ENCODE results near the gene RNF212B.

DNA sequence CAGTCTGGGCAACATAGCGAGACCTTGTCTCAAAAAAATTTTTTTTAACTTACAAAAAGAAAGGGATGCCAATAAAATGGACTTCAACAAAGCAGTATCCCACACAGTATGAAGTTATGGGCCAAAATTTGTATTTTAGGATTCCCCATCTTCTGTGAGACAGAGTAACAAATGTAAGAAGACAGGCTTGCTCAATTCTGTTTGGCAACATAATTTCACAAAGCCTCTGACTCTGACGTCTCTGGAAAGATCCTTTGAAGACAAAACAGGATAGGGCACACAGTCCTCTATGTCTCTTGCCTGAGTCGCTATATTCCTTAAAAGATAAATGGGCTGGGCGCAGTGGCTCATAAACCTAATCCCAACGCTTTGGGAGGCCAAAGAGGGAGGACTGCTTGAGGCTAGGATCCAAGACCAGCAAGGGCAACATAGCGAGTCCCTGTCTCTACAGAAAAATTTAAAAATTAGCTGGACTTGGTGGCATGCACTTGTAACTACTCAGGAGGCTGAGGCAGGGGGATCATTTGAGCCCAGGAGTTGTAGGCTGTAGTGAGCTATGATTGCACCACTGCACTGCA, 49.3 kb downstream of the RNF212B start:
- TF ChIP-seq, protein P1, sequence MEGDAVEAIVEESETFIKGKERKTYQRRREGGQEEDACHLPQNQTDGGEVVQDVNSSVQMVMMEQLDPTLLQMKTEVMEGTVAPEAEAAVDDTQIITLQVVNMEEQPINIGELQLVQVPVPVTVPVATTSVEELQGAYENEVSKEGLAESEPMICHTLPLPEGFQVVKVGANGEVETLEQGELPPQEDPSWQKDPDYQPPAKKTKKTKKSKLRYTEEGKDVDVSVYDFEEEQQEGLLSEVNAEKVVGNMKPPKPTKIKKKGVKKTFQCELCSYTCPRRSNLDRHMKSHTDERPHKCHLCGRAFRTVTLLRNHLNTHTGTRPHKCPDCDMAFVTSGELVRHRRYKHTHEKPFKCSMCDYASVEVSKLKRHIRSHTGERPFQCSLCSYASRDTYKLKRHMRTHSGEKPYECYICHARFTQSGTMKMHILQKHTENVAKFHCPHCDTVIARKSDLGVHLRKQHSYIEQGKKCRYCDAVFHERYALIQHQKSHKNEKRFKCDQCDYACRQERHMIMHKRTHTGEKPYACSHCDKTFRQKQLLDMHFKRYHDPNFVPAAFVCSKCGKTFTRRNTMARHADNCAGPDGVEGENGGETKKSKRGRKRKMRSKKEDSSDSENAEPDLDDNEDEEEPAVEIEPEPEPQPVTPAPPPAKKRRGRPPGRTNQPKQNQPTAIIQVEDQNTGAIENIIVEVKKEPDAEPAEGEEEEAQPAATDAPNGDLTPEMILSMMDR (IDR thresholded peaks at IDR 0.05) = no peak
- no peak for TF ChIP-seq POLR2A (IDR thresholded peaks at IDR 0.05)

Measured in lower leg skin (tissue), 3 donors.